GM19438 (cell line): Measurements from ENCODE around the gene MAMDC4.
"Not testable (repeated sequence)": the region's sequence is repeated elsewhere in the genome, so short reads cannot be mapped to it uniquely, and the experiment has no call there.

ENCODE experiments used
- ATAC-seq: cut with Tn5 transposase; IDR thresholded peaks from one replicate; pipeline ENCODE4 v1.9.1; 2021; ENCODE audit warnings: low read depth; ENCODE audit not compliant: unreplicated experiment

Gene MAMDC4

GRCh38 chr9:136824496-136825225, 27.5 kb upstream of the MAMDC4 start:
- no peak for ATAC-seq

- no peak for ATAC-seq
These were observed 26.6 kb upstream of the MAMDC4 start for GRCh38 chr9:136825295-136826187.

GRCh38 chr9:136826188-136826541, 26.0 kb upstream of the MAMDC4 start:
- no peak for ATAC-seq

- ATAC-seq = no peak
These were observed 25.2 kb upstream of the MAMDC4 start for GRCh38 chr9:136826703-136827582.

- ATAC-seq = no peak
These were observed 24.2 kb upstream of the MAMDC4 start for GRCh38 chr9:136827794-136828473.

GRCh38 chr9:136828474-136829140, 23.5 kb upstream of the MAMDC4 start:
- no peak for ATAC-seq

GRCh38 chr9:136829412-136829811, 22.7 kb upstream of the MAMDC4 start:
- no peak for ATAC-seq

GRCh38 chr9:136829981-136830885, 21.9 kb upstream of the MAMDC4 start:
- ATAC-seq = no peak

- no peak for ATAC-seq
These were observed 21.0 kb upstream of the MAMDC4 start for GRCh38 chr9:136831002-136831719.

- no peak for ATAC-seq
These were observed 20.4 kb upstream of the MAMDC4 start for GRCh38 chr9:136831720-136832104.

GRCh38 chr9:136832581-136832980, 19.6 kb upstream of the MAMDC4 start:
- no peak for ATAC-seq

GRCh38 chr9:136833381-136834048, 18.6 kb upstream of the MAMDC4 start:
- not testable (repeated sequence) for ATAC-seq

GRCh38 chr9:136835162-136835931, 16.8 kb upstream of the MAMDC4 start:
- ATAC-seq = no peak

- no peak for ATAC-seq
These were observed 15.9 kb upstream of the MAMDC4 start for GRCh38 chr9:136835932-136836904.

- ATAC-seq = no peak
These were observed 14.8 kb upstream of the MAMDC4 start for GRCh38 chr9:136837146-136837855.
